ENCODE measurements around the gene FRAS1.
"Not testable (repeated sequence)": the region's sequence is repeated elsewhere in the genome, so short reads cannot be mapped to it uniquely, and the experiment has no call there.

The FRAS1 gene

DNA sequence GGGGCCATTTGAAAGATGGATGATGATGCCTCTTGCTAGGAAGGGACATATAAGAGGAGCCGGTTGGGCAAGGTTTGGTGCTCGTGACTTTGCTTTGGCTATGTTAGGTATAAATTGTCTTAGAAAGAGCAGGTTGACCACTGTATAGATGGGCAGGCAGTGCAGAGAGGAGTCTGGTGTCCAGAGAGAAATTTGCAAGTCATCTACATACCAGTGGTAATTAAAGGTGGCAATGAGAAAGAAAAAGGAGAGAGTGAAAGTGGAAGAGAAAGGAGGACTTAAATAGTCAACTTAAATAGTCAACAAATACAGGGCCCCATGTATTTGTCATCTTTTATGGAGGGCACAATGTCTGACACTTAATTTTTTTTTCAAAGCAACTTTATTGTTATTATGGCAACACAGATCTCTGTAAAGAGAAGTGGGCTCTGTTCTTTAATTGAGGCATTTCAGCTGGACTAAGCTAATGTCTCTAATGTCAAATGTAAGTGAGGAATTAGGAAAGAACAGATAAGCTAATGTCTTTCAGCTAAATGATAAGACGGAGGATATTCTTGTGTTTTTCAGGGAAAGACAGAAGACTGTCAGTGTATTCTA lies 419.1 kb downstream of the FRAS1 start:
- Histone ChIP-seq H3K27me3 (ENCODE audit: control insufficient read depth, insufficient read depth, low read length) (no peaks in the 10 kb centered on the region), H3K4me1 (ENCODE audit: control insufficient read depth, insufficient read depth, low read length) (peaks cover 17% of the 10 kb centered on the region), H3K9me3 (replicated peaks; ENCODE audit: low read length) (no peaks in the 10 kb centered on the region), H3K9ac (ENCODE audit: low read depth, low read length) (no peak overlapping the region), H3K4me2 (ENCODE audit: low read length) (no peak overlapping the region), H3K36me3 (ENCODE audit: insufficient read depth, low read length) (no peaks in the 10 kb centered on the region), H3K4me3 (ENCODE audit: low read length) (no peak overlapping the region)

DNA sequence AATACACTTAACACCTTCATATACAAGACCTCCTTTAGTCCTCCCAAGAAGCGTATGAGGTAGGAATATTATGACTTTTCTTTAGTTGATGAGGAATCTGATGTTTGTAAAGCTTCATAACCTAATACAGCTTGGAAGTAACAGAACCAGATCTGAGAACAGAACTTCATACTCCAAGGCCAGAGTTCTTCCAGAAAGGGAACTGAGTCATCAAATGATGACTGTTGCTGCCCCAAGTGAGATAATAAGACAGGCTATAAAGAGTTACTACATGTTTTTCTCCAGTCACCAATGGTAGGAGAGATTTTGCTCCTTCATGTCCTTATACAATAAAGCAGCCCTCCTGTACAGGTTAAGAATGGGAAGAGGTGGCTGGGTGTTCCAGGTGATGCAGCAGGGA lies 420.2 kb downstream of the FRAS1 start:
- no peak overlapping the region for H3K4me2 ChIP-seq (ENCODE audit: low read length)
- no peak overlapping the region for H3K9ac ChIP-seq (ENCODE audit: low read depth, low read length)

DNA sequence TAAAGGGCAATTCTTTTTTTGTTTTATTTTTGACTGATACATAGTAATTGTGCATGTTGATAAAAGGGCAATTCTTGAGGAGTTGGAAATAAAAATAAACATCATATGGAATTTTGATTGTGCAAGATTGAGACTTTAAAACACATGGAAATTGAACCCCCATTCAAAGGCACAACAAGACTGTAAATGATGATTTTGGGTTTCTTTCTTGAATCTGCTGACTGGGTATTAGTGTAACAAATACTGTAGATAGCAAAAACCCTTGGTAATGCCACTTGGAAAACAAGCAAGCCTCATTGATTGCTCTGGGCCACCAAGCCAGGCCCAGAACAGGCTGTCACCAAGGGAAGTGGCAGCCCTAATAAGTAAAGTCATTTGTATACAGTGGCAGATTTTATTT lies 421.4 kb downstream of the FRAS1 start:
- no peaks in the 10 kb centered on the region for H3K36me3 ChIP-seq (ENCODE audit: insufficient read depth, low read length)

More for the DNA sequence above, 420.2 kb downstream of the FRAS1 start:
- Histone ChIP-seq H3K36me3 (ENCODE audit: insufficient read depth, low read length) (no peaks in the 10 kb centered on the region), H3K27me3 (ENCODE audit: control insufficient read depth, insufficient read depth, low read length) (no peaks in the 10 kb centered on the region), H3K4me3 (ENCODE audit: low read length) (no peak overlapping the region), H3K4me1 (ENCODE audit: control insufficient read depth, insufficient read depth, low read length) (peaks cover 24% of the 10 kb centered on the region), H3K9me3 (replicated peaks; ENCODE audit: low read length) (no peaks in the 10 kb centered on the region)

DNA sequence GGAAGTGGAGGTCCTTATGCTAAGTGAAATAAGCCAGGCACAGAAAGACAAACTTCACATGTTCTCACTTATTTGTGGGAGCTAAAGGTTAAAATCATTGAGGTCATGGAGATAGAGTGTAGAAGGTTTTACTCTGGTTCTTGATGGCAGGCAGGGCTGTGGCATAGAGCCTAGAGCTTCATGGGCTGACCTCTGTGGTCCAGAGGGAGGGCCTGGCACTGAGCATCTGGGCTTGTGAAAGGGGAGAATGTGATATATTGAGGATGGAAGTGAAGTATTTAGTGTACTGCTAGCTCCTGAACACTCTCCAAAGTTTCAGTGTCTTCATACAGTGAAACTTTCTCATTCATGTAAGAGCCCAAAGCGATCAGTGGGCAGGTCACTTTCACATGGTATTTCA lies 423.2 kb downstream of the FRAS1 start:
- no peaks in the 10 kb centered on the region for H3K36me3 ChIP-seq (ENCODE audit: insufficient read depth, low read length)
- no peaks in the 10 kb centered on the region for H3K27me3 ChIP-seq (ENCODE audit: control insufficient read depth, insufficient read depth, low read length)
- no peak overlapping the region for H3K9ac ChIP-seq (ENCODE audit: low read depth, low read length)
- no peaks in the 10 kb centered on the region for H3K9me3 ChIP-seq (replicated peaks; ENCODE audit: low read length)
- H3K4me1 ChIP-seq (ENCODE audit: control insufficient read depth, insufficient read depth, low read length), result peaks cover 24% of the 10 kb centered on the region
- H3K4me3 ChIP-seq (ENCODE audit: low read length), result no peak overlapping the region
- H3K4me2 ChIP-seq (ENCODE audit: low read length), result no peak overlapping the region

More for the DNA sequence above, 421.4 kb downstream of the FRAS1 start:
- H3K4me1 ChIP-seq (ENCODE audit: control insufficient read depth, insufficient read depth, low read length), result peaks cover 24% of the 10 kb centered on the region
- no peaks in the 10 kb centered on the region for H3K9me3 ChIP-seq (replicated peaks; ENCODE audit: low read length)
- no peak overlapping the region for H3K9ac ChIP-seq (ENCODE audit: low read depth, low read length)
- no peak overlapping the region for H3K4me2 ChIP-seq (ENCODE audit: low read length)
- no peak overlapping the region for H3K4me3 ChIP-seq (ENCODE audit: low read length)
- no peaks in the 10 kb centered on the region for H3K27me3 ChIP-seq (ENCODE audit: control insufficient read depth, insufficient read depth, low read length)

DNA sequence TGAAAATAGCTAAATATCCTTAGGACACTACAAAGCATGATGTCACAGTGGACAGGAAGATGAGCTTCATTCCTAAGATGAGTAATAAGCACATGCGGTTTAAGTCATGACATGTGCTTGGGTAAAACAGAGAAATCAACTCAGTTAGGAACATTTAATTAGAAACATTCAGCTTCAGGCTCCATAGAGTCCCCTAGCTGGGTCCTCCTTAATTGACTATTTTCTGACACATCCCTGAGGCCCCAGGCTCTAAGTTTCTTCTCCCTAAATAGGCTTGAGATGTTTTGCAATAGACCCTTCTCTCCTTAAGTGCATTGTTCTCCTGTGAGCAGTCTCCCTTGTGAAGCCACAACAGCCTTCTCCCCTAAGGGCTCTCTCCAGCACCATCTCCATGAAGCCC lies 424.1 kb downstream of the FRAS1 start:
- H3K9me3 ChIP-seq (replicated peaks; ENCODE audit: low read length), result no peaks in the 10 kb centered on the region
- H3K27me3 ChIP-seq (ENCODE audit: control insufficient read depth, insufficient read depth, low read length), result no peaks in the 10 kb centered on the region
- H3K4me3 ChIP-seq (ENCODE audit: low read length), result no peak overlapping the region
- peaks cover 24% of the 10 kb centered on the region for H3K4me1 ChIP-seq (ENCODE audit: control insufficient read depth, insufficient read depth, low read length)
- peak overlapping the region; percentile 13 for H3K9ac ChIP-seq (ENCODE audit: low read depth, low read length)
- H3K36me3 ChIP-seq (ENCODE audit: insufficient read depth, low read length), result no peaks in the 10 kb centered on the region
- H3K4me2 ChIP-seq (ENCODE audit: low read length), result no peak overlapping the region

DNA sequence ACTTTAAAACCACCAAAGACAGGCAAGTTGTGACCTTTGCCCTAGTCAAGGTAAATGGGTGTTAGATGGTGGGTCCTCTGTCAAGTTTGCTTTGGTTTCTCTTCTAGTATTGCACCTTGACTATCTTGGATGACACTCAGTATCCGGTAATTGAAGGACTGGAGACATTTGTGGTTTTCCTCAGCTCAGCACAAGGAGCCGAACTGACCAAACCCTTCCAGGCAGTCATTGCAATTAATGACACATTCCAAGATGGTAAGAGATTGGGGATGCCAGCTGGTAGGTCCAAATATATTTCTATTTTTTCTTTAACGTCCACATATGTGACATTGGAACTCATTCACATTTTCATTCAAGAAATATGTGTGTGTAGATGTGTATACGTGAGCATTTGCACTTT lies 425.2 kb downstream of the FRAS1 start:
- no peaks in the 10 kb centered on the region for H3K27me3 ChIP-seq (ENCODE audit: control insufficient read depth, insufficient read depth, low read length)
- no peak overlapping the region for H3K9ac ChIP-seq (ENCODE audit: low read depth, low read length)
- H3K4me1 ChIP-seq (ENCODE audit: control insufficient read depth, insufficient read depth, low read length), result peaks cover 24% of the 10 kb centered on the region
- H3K36me3 ChIP-seq (ENCODE audit: insufficient read depth, low read length), result no peaks in the 10 kb centered on the region
- H3K9me3 ChIP-seq (replicated peaks; ENCODE audit: low read length), result no peaks in the 10 kb centered on the region
- no peak overlapping the region for H3K4me2 ChIP-seq (ENCODE audit: low read length)
- H3K4me3 ChIP-seq (ENCODE audit: low read length), result no peak overlapping the region

DNA sequence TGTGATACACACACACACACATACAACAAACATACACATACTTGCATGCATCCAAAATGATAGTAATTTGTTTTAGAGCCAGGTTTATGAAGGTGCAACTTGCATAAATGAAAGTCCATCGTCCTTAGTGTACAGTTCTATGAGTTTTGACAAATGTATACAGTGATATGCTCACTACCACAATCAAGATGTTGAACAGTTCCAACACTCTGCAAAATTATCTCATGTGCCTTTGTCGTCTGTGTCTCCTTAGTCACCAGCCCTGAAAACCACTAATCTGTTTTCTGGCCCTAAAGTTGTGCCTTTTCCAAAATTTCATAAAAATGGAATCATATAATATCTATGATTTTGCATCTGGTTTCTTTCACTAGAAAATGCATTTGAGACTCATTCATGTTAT lies 426.7 kb downstream of the FRAS1 start:
- no peaks in the 10 kb centered on the region for H3K36me3 ChIP-seq (ENCODE audit: insufficient read depth, low read length)
- peaks cover 17% of the 10 kb centered on the region for H3K4me1 ChIP-seq (ENCODE audit: control insufficient read depth, insufficient read depth, low read length)
- no peak overlapping the region for H3K4me2 ChIP-seq (ENCODE audit: low read length)
- no peak overlapping the region for H3K9ac ChIP-seq (ENCODE audit: low read depth, low read length)
- H3K9me3 ChIP-seq (replicated peaks; ENCODE audit: low read length), result no peaks in the 10 kb centered on the region
- no peak overlapping the region for H3K4me3 ChIP-seq (ENCODE audit: low read length)
- no peaks in the 10 kb centered on the region for H3K27me3 ChIP-seq (ENCODE audit: control insufficient read depth, insufficient read depth, low read length)

DNA sequence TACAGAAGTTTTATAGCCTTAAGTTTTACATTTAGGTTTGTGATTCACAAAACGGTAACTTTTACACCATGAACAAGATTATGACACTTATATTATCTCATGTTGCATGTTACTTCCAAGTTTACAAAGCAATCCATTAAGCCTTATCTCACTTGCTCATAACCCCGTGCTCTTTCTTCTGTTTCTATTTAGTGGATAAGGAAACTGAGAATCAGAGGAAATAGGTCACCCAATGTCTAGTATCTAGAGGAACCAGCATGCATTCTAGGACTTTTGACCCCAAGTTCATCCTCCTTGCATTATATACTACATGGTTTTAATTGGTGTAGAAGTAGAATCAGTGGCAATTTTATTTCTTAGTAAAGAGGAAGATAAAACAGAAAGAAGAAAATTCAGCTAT lies 427.5 kb downstream of the FRAS1 start:
- H3K4me2 ChIP-seq (ENCODE audit: low read length), result no peak overlapping the region
- no peaks in the 10 kb centered on the region for H3K27me3 ChIP-seq (ENCODE audit: control insufficient read depth, insufficient read depth, low read length)
- no peaks in the 10 kb centered on the region for H3K9me3 ChIP-seq (replicated peaks; ENCODE audit: low read length)
- H3K4me1 ChIP-seq (ENCODE audit: control insufficient read depth, insufficient read depth, low read length), result peaks cover 17% of the 10 kb centered on the region
- no peak overlapping the region for H3K9ac ChIP-seq (ENCODE audit: low read depth, low read length)
- no peaks in the 10 kb centered on the region for H3K36me3 ChIP-seq (ENCODE audit: insufficient read depth, low read length)
- H3K4me3 ChIP-seq (ENCODE audit: low read length), result no peak overlapping the region

DNA sequence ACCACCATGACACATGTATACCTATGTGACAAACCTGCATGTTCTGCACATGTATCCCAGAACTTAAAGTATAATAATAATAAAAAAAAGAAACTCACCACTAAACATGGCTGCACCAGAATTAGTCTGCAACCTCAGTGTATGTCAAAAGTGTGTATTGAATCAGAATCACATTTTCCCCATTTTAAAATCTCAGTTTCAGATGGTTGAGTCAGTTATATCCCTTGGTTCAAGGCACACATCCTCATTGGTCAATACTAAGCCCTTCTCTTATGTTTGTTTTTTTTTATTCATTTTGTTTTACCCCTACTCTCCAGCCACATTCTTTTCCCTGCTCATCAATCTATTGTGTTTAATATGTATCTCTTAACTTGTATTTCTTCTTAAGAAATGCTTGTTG lies 436.6 kb downstream of the FRAS1 start:
- Histone ChIP-seq H3K36me3 (ENCODE audit: insufficient read depth, low read length) (no peaks in the 10 kb centered on the region), H3K4me1 (ENCODE audit: control insufficient read depth, insufficient read depth, low read length) (no peaks in the 10 kb centered on the region), H3K9me3 (replicated peaks; ENCODE audit: low read length) (no peaks in the 10 kb centered on the region), H3K9ac (ENCODE audit: low read depth, low read length) (no peak overlapping the region), H3K4me2 (ENCODE audit: low read length) (no peak overlapping the region), H3K27me3 (ENCODE audit: control insufficient read depth, insufficient read depth, low read length) (no peaks in the 10 kb centered on the region), H3K4me3 (ENCODE audit: low read length) (no peak overlapping the region)

DNA sequence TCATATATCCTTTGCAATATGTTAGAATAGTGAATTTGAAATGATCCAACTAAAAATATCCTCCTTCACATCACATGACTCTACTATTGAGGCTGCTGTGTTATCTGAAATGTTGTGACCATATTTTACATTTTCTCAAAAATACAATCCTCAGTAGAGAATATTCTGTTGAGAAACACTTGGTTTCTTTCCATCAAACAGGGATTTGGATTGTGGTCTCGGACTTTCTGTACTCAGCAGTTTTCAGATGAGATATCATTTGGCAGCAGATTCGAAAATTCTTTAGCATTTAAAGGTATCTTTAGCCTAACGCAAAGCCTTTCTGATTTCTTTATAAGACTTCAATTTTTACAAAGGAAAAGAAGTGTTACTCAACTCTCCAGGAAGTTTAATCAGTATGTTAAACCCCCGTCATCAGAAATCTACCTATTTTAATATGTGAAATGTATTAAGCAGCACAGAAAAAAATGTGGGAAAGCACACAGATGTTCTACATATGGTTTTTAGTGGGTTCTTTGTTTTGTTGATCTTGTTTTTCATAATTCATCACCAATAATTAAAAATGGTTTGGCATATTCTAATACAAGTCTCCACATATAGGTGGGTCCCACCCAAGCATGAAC lies 439.0 kb downstream of the FRAS1 start:
- Histone ChIP-seq H3K36me3 (ENCODE audit: insufficient read depth, low read length) (no peaks in the 10 kb centered on the region), H3K4me3 (ENCODE audit: low read length) (no peak overlapping the region), H3K9me3 (replicated peaks; ENCODE audit: low read length) (no peaks in the 10 kb centered on the region), H3K4me2 (ENCODE audit: low read length) (no peak overlapping the region), H3K9ac (ENCODE audit: low read depth, low read length) (no peak overlapping the region), H3K27me3 (ENCODE audit: control insufficient read depth, insufficient read depth, low read length) (no peaks in the 10 kb centered on the region), H3K4me1 (ENCODE audit: control insufficient read depth, insufficient read depth, low read length) (no peaks in the 10 kb centered on the region)

DNA sequence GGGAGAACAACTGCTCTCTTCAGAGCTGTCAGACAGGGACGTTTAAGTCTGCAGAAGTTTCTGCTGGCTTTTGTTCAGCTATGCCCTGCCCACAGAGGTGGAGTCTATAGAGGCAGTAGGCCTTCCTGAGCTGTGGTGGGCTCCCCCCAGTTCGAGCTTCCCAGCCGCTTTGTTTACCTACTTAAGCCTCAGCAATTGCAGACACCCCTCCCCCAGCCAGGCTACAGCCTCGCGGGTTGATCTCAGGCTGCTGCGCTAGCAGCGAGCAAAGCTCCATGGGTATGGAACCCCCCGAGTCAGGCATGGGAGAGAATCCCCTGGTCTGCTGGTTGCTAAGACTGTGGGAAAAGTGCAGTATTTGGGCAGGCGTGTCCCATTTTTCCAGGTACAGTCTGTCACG lies 449.1 kb downstream of the FRAS1 start:
- not testable (repeated sequence) for H3K4me3 ChIP-seq (ENCODE audit: low read length); H3K9me3 ChIP-seq (replicated peaks; ENCODE audit: low read length); H3K4me1 ChIP-seq (ENCODE audit: control insufficient read depth, insufficient read depth, low read length); H3K4me2 ChIP-seq (ENCODE audit: low read length); H3K27me3 ChIP-seq (ENCODE audit: control insufficient read depth, insufficient read depth, low read length); H3K36me3 ChIP-seq (ENCODE audit: insufficient read depth, low read length); H3K9ac ChIP-seq (ENCODE audit: low read depth, low read length)

DNA sequence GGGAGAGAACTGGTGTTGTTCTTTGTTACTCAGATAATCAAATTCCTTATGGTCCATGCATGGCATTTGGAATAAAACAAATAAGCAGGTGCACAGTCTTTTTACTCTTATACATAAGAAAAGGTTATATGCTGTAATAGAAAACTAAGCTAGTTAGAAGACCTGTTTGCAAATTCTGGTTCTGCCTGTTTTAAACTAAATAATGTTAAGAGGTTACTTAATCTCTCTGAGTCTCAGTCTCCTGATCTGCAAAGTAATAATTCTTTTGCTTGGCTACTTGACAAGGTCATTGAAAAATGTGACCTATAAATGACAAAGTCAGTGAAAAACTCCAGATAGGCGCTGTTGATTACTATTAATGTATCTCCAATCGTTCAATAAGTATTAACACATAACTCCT lies 451.9 kb downstream of the FRAS1 start:
- H3K4me2 ChIP-seq (ENCODE audit: low read length), result no peak overlapping the region
- no peaks in the 10 kb centered on the region for H3K4me1 ChIP-seq (ENCODE audit: control insufficient read depth, insufficient read depth, low read length)
- H3K4me3 ChIP-seq (ENCODE audit: low read length), result no peak overlapping the region
- H3K27me3 ChIP-seq (ENCODE audit: control insufficient read depth, insufficient read depth, low read length), result no peaks in the 10 kb centered on the region
- H3K9me3 ChIP-seq (replicated peaks; ENCODE audit: low read length), result no peaks in the 10 kb centered on the region
- H3K9ac ChIP-seq (ENCODE audit: low read depth, low read length), result no peak overlapping the region
- H3K36me3 ChIP-seq (ENCODE audit: insufficient read depth, low read length), result no peaks in the 10 kb centered on the region

Data from skeletal muscle satellite cell (primary cell).